Measurements from ENCODE around the gene CSPG4.

CSPG4 gene

GRCh38 chr15:75648156-75649000 lies 64.3 kb downstream of the CSPG4 start:
- peak overlapping the region; percentile 94 for H3K4me3 ChIP-seq (ENCODE audit: low read length)
- peaks cover 60% of the 10 kb centered on the region for H3K4me1 ChIP-seq (ENCODE audit: control insufficient read depth, insufficient read depth, low read length)
- H3K9ac ChIP-seq (ENCODE audit: low read length): peak overlapping the region; percentile 97
- H3K27me3 ChIP-seq (ENCODE audit: control insufficient read depth, insufficient read depth, low read length): no peaks in the 10 kb centered on the region
- H3K9me3 ChIP-seq (ENCODE audit: control insufficient read depth, low read length): no peaks in the 10 kb centered on the region
- peaks cover 4% of the 10 kb centered on the region for H3K36me3 ChIP-seq (ENCODE audit: control insufficient read depth, insufficient read depth, low read length)

GRCh38 chr15:75647370-75648155 lies 65.1 kb downstream of the CSPG4 start, which contains the start of gene SNX33:
SNX33 (plus strand) TSS chr15:75647912; CDS start chr15:75649103, 1,191 bp downstream.
- peaks cover 4% of the 10 kb centered on the region for H3K36me3 ChIP-seq (ENCODE audit: control insufficient read depth, insufficient read depth, low read length)
- no peaks in the 10 kb centered on the region for H3K9me3 ChIP-seq (ENCODE audit: control insufficient read depth, low read length)
- peak within 1 kb of the TSS; percentile 94 for H3K4me3 ChIP-seq (ENCODE audit: low read length)
- H3K27me3 ChIP-seq (ENCODE audit: control insufficient read depth, insufficient read depth, low read length): no peaks in the 10 kb centered on the region
- peak within 1 kb of the TSS; percentile 97 for H3K9ac ChIP-seq (ENCODE audit: low read length)
- peaks cover 53% of the 10 kb centered on the region for H3K4me1 ChIP-seq (ENCODE audit: control insufficient read depth, insufficient read depth, low read length)

GRCh38 chr15:75646944-75647364 lies 65.7 kb downstream of the CSPG4 start:
- H3K36me3 ChIP-seq (ENCODE audit: control insufficient read depth, insufficient read depth, low read length): peaks cover 4% of the 10 kb centered on the region
- no peaks in the 10 kb centered on the region for H3K9me3 ChIP-seq (ENCODE audit: control insufficient read depth, low read length)
- H3K4me3 ChIP-seq (ENCODE audit: low read length): peak overlapping the region; percentile 94
- H3K27me3 ChIP-seq (ENCODE audit: control insufficient read depth, insufficient read depth, low read length): no peaks in the 10 kb centered on the region
- peak overlapping the region; percentile 97 for H3K9ac ChIP-seq (ENCODE audit: low read length)
- H3K4me1 ChIP-seq (ENCODE audit: control insufficient read depth, insufficient read depth, low read length): peaks cover 47% of the 10 kb centered on the region

DNA sequence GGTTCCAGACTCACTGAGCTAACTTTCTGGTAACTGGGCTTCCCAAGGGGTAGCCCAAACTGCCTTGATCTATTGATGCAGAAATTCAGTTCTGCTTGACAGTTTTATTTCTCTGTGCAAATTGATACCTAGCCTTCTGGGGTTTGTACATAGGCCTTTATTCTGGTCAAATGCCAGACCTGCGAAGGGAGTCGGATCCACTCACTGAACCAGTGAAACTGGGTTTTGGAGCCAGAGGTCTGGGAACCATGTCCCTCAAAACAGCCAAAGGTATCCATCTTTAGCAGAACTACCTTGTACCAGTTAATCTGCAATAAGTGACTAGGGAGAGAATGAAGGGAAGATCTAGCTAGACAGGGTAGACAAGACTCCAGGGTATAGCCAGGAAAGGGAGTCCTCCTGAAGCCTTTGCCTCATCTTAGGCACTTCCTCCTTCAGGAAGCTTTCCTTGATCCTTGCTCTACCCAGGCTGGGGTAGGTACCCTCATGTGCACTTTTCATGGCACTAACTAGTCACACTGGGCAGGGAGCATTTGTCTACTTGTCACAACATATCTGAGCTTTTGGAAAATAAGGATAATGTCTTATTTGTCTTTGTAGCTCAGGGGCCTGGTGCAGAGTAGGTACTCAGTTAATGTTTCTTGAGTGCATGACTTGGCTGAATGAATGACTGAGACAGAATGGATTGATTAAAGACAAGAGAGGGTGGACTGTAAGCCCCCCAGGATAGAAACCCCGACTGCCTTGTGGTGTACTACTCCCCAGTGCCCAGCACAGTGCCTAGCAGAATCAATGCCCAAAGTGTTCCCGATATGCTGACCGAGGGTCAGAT lies 66.3 kb downstream of the CSPG4 start:
- Histone ChIP-seq H3K4me3 (ENCODE audit: low read length) (peak overlapping the region; percentile 94), H3K36me3 (ENCODE audit: control insufficient read depth, insufficient read depth, low read length) (peaks cover 4% of the 10 kb centered on the region), H3K4me1 (ENCODE audit: control insufficient read depth, insufficient read depth, low read length) (peaks cover 41% of the 10 kb centered on the region), H3K27me3 (ENCODE audit: control insufficient read depth, insufficient read depth, low read length) (no peaks in the 10 kb centered on the region), H3K9ac (ENCODE audit: low read length) (peak overlapping the region; percentile 97), H3K9me3 (ENCODE audit: control insufficient read depth, low read length) (no peaks in the 10 kb centered on the region)

- H3K9me3 ChIP-seq (ENCODE audit: control insufficient read depth, low read length): no peaks in the 10 kb centered on the region
- no peaks in the 10 kb centered on the region for H3K36me3 ChIP-seq (ENCODE audit: control insufficient read depth, insufficient read depth, low read length)
- H3K27me3 ChIP-seq (ENCODE audit: control insufficient read depth, insufficient read depth, low read length): no peaks in the 10 kb centered on the region
- no peak overlapping the region for H3K4me3 ChIP-seq (ENCODE audit: low read length)
- peaks cover 29% of the 10 kb centered on the region for H3K4me1 ChIP-seq (ENCODE audit: control insufficient read depth, insufficient read depth, low read length)
- no peak overlapping the region for H3K9ac ChIP-seq (ENCODE audit: low read length)
These were observed 68.3 kb downstream of the CSPG4 start for GRCh38 chr15:75644376-75644775.

DNA sequence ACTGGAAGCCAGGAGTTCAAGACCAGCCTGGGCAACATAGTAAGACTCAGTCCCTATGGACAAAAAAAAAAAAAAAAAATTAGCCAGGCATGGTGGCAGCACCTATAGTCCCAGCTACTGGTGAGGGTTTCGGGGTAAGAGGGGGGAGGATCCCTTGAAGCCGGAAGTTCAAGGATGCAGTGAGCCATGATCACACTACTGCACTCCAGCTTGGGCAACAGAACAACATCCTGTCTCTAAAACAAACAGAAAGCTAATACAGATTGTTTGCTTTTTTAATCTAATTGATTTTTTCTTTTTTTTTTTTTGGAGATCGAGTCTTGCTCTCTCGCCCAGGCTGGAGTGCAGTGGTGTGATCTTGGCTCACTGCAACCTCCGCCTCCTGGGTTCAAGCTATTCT lies 71.0 kb downstream of the CSPG4 start:
- peaks cover 39% of the 10 kb centered on the region for H3K4me1 ChIP-seq (ENCODE audit: control insufficient read depth, insufficient read depth, low read length)

DNA sequence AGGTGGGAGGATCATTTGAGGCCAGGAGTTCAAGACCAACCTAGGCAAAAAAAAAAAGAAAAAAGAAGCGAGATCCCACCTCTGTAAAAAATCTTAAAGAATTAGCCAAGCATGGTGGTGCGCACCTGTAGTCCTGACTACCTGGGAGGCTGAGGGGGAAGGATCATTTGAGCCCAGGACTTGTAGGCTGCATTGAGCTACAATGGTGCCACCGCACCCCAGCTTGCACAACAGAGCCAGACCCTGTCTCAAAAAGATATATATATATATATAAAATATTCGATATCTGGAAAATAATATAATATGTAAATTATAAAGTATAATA lies 71.5 kb downstream of the CSPG4 start:
- Histone ChIP-seq H3K36me3 (ENCODE audit: control insufficient read depth, insufficient read depth, low read length) (no peaks in the 10 kb centered on the region), H3K4me1 (ENCODE audit: control insufficient read depth, insufficient read depth, low read length) (peaks cover 35% of the 10 kb centered on the region), H3K4me3 (ENCODE audit: low read length) (no peak overlapping the region), H3K9me3 (ENCODE audit: control insufficient read depth, low read length) (no peaks in the 10 kb centered on the region), H3K27me3 (ENCODE audit: control insufficient read depth, insufficient read depth, low read length) (no peaks in the 10 kb centered on the region), H3K9ac (ENCODE audit: low read length) (peak overlapping the region; percentile 91)

More for the DNA sequence above, 71.0 kb downstream of the CSPG4 start:
- H3K36me3 ChIP-seq (ENCODE audit: control insufficient read depth, insufficient read depth, low read length): no peaks in the 10 kb centered on the region
- H3K9ac ChIP-seq (ENCODE audit: low read length): no peak overlapping the region
- H3K9me3 ChIP-seq (ENCODE audit: control insufficient read depth, low read length): no peaks in the 10 kb centered on the region
- no peak overlapping the region for H3K4me3 ChIP-seq (ENCODE audit: low read length)
- H3K27me3 ChIP-seq (ENCODE audit: control insufficient read depth, insufficient read depth, low read length): no peaks in the 10 kb centered on the region

GRCh38 chr15:75640483-75641178 lies 72.0 kb downstream of the CSPG4 start:
- peaks cover 31% of the 10 kb centered on the region for H3K4me1 ChIP-seq (ENCODE audit: control insufficient read depth, insufficient read depth, low read length)
- no peaks in the 10 kb centered on the region for H3K27me3 ChIP-seq (ENCODE audit: control insufficient read depth, insufficient read depth, low read length)
- no peaks in the 10 kb centered on the region for H3K36me3 ChIP-seq (ENCODE audit: control insufficient read depth, insufficient read depth, low read length)
- peak overlapping the region; percentile 52 for H3K4me3 ChIP-seq (ENCODE audit: low read length)
- no peaks in the 10 kb centered on the region for H3K9me3 ChIP-seq (ENCODE audit: control insufficient read depth, low read length)
- H3K9ac ChIP-seq (ENCODE audit: low read length): peak overlapping the region; percentile 91

DNA sequence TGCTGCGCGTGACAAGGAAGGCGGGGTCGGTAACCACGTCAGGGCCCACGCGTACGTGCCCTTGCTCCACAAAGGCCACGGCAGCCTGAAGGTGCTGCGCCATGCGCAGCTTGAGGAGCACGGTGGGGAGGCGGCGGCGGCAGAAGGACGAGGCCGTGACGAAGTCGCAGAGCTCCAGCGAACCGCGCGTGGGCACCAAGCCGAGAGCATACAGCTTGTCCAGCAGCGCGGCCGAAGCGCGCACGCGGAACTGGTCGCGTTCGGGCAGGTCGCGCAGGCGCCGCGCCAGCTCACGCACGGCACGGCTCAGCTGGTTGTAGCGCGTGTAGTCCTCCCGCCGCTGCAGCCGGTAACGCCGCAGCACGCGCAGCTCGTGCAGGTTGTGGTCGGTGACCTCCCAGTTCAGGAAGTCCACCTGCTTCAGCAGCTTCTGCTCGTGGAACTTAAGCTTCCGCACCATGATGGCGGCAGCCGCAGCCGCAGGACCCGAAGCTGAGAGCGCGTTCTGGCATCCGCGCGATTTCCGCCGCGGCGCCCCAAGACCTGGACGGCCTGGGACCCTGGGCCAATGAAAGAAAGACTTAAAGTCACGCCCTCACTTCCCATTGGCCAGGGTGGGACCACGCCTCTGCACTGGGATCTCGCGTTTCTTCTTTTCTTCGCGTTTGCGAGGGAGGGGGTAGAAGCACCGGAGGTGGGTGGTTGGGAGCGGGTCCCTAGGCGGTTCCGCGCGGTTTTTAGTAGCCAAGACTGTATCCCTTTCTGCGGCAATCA lies 72.8 kb downstream of the CSPG4 start, which contains the start of gene IMP3:
IMP3 (minus strand) TSS at position 516 of the 774 bp plus-strand sequence; CDS start at position 460, 56 bp downstream.
- no peaks in the 10 kb centered on the region for H3K36me3 ChIP-seq (ENCODE audit: control insufficient read depth, insufficient read depth, low read length)
- H3K4me3 ChIP-seq (ENCODE audit: low read length): peak within 1 kb of the TSS; percentile 52
- H3K9ac ChIP-seq (ENCODE audit: low read length): peak within 1 kb of the TSS; percentile 91
- no peaks in the 10 kb centered on the region for H3K9me3 ChIP-seq (ENCODE audit: control insufficient read depth, low read length)
- H3K27me3 ChIP-seq (ENCODE audit: control insufficient read depth, insufficient read depth, low read length): no peaks in the 10 kb centered on the region
- peaks cover 31% of the 10 kb centered on the region for H3K4me1 ChIP-seq (ENCODE audit: control insufficient read depth, insufficient read depth, low read length)

GRCh38 chr15:75639191-75639708 lies 73.4 kb downstream of the CSPG4 start:
- no peaks in the 10 kb centered on the region for H3K9me3 ChIP-seq (ENCODE audit: control insufficient read depth, low read length)
- H3K27me3 ChIP-seq (ENCODE audit: control insufficient read depth, insufficient read depth, low read length): no peaks in the 10 kb centered on the region
- H3K36me3 ChIP-seq (ENCODE audit: control insufficient read depth, insufficient read depth, low read length): no peaks in the 10 kb centered on the region
- peak overlapping the region; percentile 52 for H3K4me3 ChIP-seq (ENCODE audit: low read length)
- H3K9ac ChIP-seq (ENCODE audit: low read length): peak overlapping the region; percentile 91
- peaks cover 31% of the 10 kb centered on the region for H3K4me1 ChIP-seq (ENCODE audit: control insufficient read depth, insufficient read depth, low read length)

Data from mucosa of stomach (tissue), 1 donor.